Endothelial cell of umbilical vein (primary cell): ENCODE results near the gene CENPQ. TPM values are rescaled to one million over a fixed set of nuclear protein-coding genes. Genes with fewer than 3 reads are reported as not detected.

Source experiments
- BruUV-seq: library from RNA; stranded (reverse); fragments of 400-500 nt; replicated peaks from 2 replicates; lab custom pipeline; 2021; lab: Mats Ljungman, UMichigan
- CTCF ChIA-PET: fragments of 300-600, 350-600 bp; sonication (Branson Sonifier 250); formaldehyde crosslinking; loops from one replicate; lab custom pipeline; 2021; ENCODE audit warnings: antibody characterized with exemption, inconsistent platforms; lab: Charles Lee
- POLR2A ChIA-PET: fragments of 300-600, 350-600 bp; sonication (Branson Sonifier 250); formaldehyde crosslinking; loops from one replicate; lab custom pipeline; 2021; ENCODE audit warnings: antibody characterized with exemption, inconsistent platforms; lab: Charles Lee
- DNase-seq: peaks from one replicate; pipeline ENCODE4 v3.0.0-alpha.2; 2011; ENCODE audit warnings: low read depth, low spot score
- FAIRE-seq: peaks from 2 replicates; lab custom pipeline; 2011; peaks lifted over from hg19 to GRCh38; lab: Jason Lieb, UNC
- H2AFZ ChIP-seq: 2 replicates; pipeline ENCODE4 v1.6.0; 2012; ENCODE audit warnings: low read depth, low read length, control low read depth, inconsistent platforms
- H3K27ac ChIP-seq: 2 replicates; pipeline ENCODE4 v1.5.1; 2011; ENCODE audit warnings: low read depth, mild to moderate bottlenecking, control low read depth, low read length, moderate library complexity; ENCODE audit not compliant: insufficient read depth
- H3K27me3 ChIP-seq, 2 experiments: 2 replicates each; pipeline versions ENCODE4 v1.6.0 to v1.6.1; 2011; ENCODE audit warnings: low read length in 2 of 2, mixed read lengths in 1 of 2; ENCODE audit not compliant: control insufficient read depth in 2 of 2, insufficient read depth in 2 of 2
- H3K36me3 ChIP-seq, 2 experiments: 2 replicates in 1 of 2; 3 replicates in 1 of 2; pipeline ENCODE4 v1.5.1; 2011; ENCODE audit warnings: low read length in 2 of 2, mild to moderate bottlenecking in 1 of 2, moderate library complexity in 1 of 2; ENCODE audit not compliant: control insufficient read depth in 2 of 2, insufficient read depth in 2 of 2; ENCODE audit errors: extremely low read depth in 1 of 2
- H3K4me1 ChIP-seq: 3 replicates; pipeline ENCODE4 v1.5.1; 2011; ENCODE audit warnings: mild to moderate bottlenecking, low read length; ENCODE audit not compliant: control insufficient read depth, insufficient read depth; ENCODE audit errors: extremely low read depth
- H3K4me2 ChIP-seq: 2 replicates; pipeline ENCODE4 v1.6.1; 2011; ENCODE audit warnings: low read length, control low read depth, mixed read lengths; ENCODE audit not compliant: insufficient read depth
- H3K4me3 ChIP-seq, 3 experiments: fragments of 200-600 bp in 1 of 3; sonication (generic), shearing (Covaris generic) in 1 of 3; replicated peaks in 1 of 3; 2 replicates each; pipeline ENCODE4 v1.5.1; 2011 to 2016; ENCODE audit warnings: control low read depth in 3 of 3, low read length in 3 of 3, mild to moderate bottlenecking in 2 of 3, inconsistent platforms in 1 of 3, low read depth in 1 of 3, moderate library complexity in 1 of 3; ENCODE audit not compliant: insufficient read depth in 1 of 3
- H3K79me2 ChIP-seq: 2 replicates; pipeline ENCODE4 v1.6.0; 2012; ENCODE audit warnings: low read length, inconsistent platforms; ENCODE audit not compliant: control insufficient read depth, insufficient read depth
- H3K9ac ChIP-seq: replicated peaks from 2 replicates; pipeline ENCODE3; 2011; ENCODE audit warnings: low read length, control low read depth; ENCODE audit not compliant: insufficient read depth; ENCODE audit errors: extremely low read depth
- H3K9me1 ChIP-seq: replicated peaks from 3 replicates; pipeline ENCODE4 v1.6.0; 2011; ENCODE audit warnings: mild to moderate bottlenecking, low read length; ENCODE audit not compliant: control insufficient read depth, insufficient read depth; ENCODE audit errors: extremely low read depth
- H3K9me3 ChIP-seq: replicated peaks from 2 replicates; pipeline ENCODE4 v1.5.1; 2012; ENCODE audit warnings: low read length, inconsistent platforms; ENCODE audit not compliant: control insufficient read depth, insufficient read depth
- H4K20me1 ChIP-seq: replicated peaks from 2 replicates; pipeline ENCODE3; 2011; ENCODE audit warnings: mild to moderate bottlenecking, low read length; ENCODE audit not compliant: control insufficient read depth, insufficient read depth; ENCODE audit errors: extremely low read depth
- FOS ChIP-seq: IDR thresholded peaks from 2 replicates; pipeline ENCODE4 v1.6.1; 2011; ENCODE audit warnings: mild to moderate bottlenecking, low read length, moderate library complexity, borderline replicate concordance; ENCODE audit not compliant: insufficient read depth
- JUN ChIP-seq: IDR thresholded peaks from 2 replicates; pipeline ENCODE4 v1.6.1; 2011; ENCODE audit warnings: borderline replicate concordance, low read depth; ENCODE audit not compliant: insufficient read length, insufficient read depth
- MYC ChIP-seq: IDR thresholded peaks from one replicate; pipeline ENCODE4 v1.6.1; 2011; ENCODE audit warnings: mild to moderate bottlenecking, low read depth, low read length
- POLR2A ChIP-seq: IDR thresholded peaks from 2 replicates; pipeline ENCODE4 v1.6.1; 2012; ENCODE audit warnings: low read depth, mild to moderate bottlenecking, control low read depth, low read length
- POLR2AphosphoS5 ChIP-seq: IDR thresholded peaks from 2 replicates; pipeline ENCODE4 v1.6.1; 2012; ENCODE audit warnings: low read depth, mild to moderate bottlenecking, control low read depth, low read length, moderate library complexity; ENCODE audit not compliant: insufficient read depth
- dilution Hi-C: fragments of 300-500 bp; cut with MboI; formaldehyde crosslinking; loops from one replicate; pipeline ENCODE4 v1.15.0; 2019; ENCODE audit warnings: low sequenced_read_pairs; ENCODE audit not compliant: extremely low pct_ligation_motif_present
- intact Hi-C: fragments of 100-400 bp; cut with micrococcal nuclease; formaldehyde crosslinking; loops from one replicate; pipeline ENCODE4 v1.10.0; 2022
- polyA plus RNA-seq, 4 experiments: library from polyadenylated mRNA; depleted of rRNA in 3 of 4; stranded (reverse) in 3 of 4; unstranded in 1 of 4; fragments of >200 nt; gene quantifications; 2 replicates each; pipeline versions ENCODE4 v1.2.1 to v1.2.3, GENCODE V29; 2011 to 2012; ENCODE audit warnings: missing spikeins in 1 of 4
- total RNA-seq: library from RNA; stranded (reverse); gene quantifications from 2 replicates; pipeline ENCODE4 v1.2.3, GENCODE V29; 2021
- TF ChIP-seq, protein P1 (sequence below): IDR thresholded peaks from 2 replicates; pipeline ENCODE4 v1.6.1; 2011; ENCODE audit not compliant: insufficient read depth, insufficient read length
- TF ChIP-seq, protein P2 (sequence below), 2 donors: IDR thresholded peaks; 1 replicate in 1 of 2; 2 replicates in 1 of 2; pipeline ENCODE4 v1.5.1; 2011; ENCODE audit warnings: low read length in 2 of 2, mild to moderate bottlenecking in 2 of 2, moderate library complexity in 2 of 2, control low read depth in 1 of 2, inconsistent platforms in 1 of 2, low read depth in 1 of 2; ENCODE audit not compliant: insufficient read depth in 1 of 2; ENCODE audit errors: extremely low read depth in 1 of 2

The CENPQ gene
- total and polyA plus RNA-seq, 2 donors (not counting 3 experiments of a cell fraction or from before 2014, with no cell fraction given): 3.3 to 8.0 TPM

DNA sequence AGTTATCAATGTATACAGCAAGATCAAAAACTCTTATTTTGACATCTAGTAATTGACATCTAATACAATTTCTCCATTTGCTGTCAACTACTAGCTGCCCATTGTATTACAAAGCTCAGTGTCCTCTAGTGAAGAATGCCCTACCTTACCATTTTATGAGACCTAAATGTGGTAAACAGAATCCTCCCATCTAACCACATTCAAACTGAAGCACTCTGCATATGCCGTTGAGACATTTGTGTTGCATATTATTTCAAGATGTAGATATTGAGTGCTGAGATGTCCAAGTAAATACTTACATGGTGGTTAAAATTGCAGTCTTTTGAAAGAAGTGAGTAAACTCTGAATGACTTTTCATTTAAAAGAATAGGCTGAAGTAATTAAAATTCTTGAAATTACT is 36.0 kb downstream of the CENPQ start:
- H2AFZ ChIP-seq: no peak overlapping the region
- no TSS peak for BruUV-seq
- no peaks in the 10 kb centered on the region for H4K20me1 ChIP-seq
- ChIA-PET CTCF (interaction anchor here (0.8 kb wide), 1 partner anchor 124 kb away, joined by 3 read pairs; no protein-coding TSS in a partner anchor), POLR2A (no interaction called here)
- no peaks in the 10 kb centered on the region for H3K4me1 ChIP-seq
- no peaks in the 10 kb centered on the region for H3K79me2 ChIP-seq
- FAIRE-seq: no peak
- no peak for DNase-seq
- H3K9me3 ChIP-seq: no peaks in the 10 kb centered on the region
- TF ChIP-seq POLR2AphosphoS5 (no peak), FOS (no peak), POLR2A (no peak), MYC (no peak), JUN (no peak)
- TF ChIP-seq, protein P1, sequence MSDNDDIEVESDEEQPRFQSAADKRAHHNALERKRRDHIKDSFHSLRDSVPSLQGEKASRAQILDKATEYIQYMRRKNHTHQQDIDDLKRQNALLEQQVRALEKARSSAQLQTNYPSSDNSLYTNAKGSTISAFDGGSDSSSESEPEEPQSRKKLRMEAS: no peak
- TF ChIP-seq, protein P2, sequence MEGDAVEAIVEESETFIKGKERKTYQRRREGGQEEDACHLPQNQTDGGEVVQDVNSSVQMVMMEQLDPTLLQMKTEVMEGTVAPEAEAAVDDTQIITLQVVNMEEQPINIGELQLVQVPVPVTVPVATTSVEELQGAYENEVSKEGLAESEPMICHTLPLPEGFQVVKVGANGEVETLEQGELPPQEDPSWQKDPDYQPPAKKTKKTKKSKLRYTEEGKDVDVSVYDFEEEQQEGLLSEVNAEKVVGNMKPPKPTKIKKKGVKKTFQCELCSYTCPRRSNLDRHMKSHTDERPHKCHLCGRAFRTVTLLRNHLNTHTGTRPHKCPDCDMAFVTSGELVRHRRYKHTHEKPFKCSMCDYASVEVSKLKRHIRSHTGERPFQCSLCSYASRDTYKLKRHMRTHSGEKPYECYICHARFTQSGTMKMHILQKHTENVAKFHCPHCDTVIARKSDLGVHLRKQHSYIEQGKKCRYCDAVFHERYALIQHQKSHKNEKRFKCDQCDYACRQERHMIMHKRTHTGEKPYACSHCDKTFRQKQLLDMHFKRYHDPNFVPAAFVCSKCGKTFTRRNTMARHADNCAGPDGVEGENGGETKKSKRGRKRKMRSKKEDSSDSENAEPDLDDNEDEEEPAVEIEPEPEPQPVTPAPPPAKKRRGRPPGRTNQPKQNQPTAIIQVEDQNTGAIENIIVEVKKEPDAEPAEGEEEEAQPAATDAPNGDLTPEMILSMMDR (IDR thresholded peaks at IDR 0.05; ENCODE audit: extremely low read depth in 1 of 2, insufficient read depth in 1 of 2, low read depth in 1 of 2, low read length in 2 of 2): no peak
- no peaks in the 10 kb centered on the region for H3K9me1 ChIP-seq
- no peaks in the 10 kb centered on the region for H3K27me3 ChIP-seq
- H3K4me2 ChIP-seq: no peak overlapping the region
- H3K27ac ChIP-seq: no peak overlapping the region
- H3K36me3 ChIP-seq: peaks cover 2% of the 10 kb centered on the region in 2 experiments
- intact Hi-C loops: no loop called here
- H3K4me3 ChIP-seq: no peak overlapping the region
- H3K9ac ChIP-seq: no peak overlapping the region
- dilution Hi-C loops: no loop called here
